WI38 (cell line): ENCODE results near the gene FBXO22.
"Not testable (repeated sequence)": the region's sequence is repeated elsewhere in the genome, so short reads cannot be mapped to it uniquely, and the experiment has no call there.

Experiments
- H3K4me3 ChIP-seq: 2 replicates; pipeline ENCODE4 v1.5.1; 2011; ENCODE audit warnings: low read depth, mild to moderate bottlenecking, control low read depth, low read length
- CTCF ChIP-seq: IDR thresholded peaks from 2 replicates; pipeline ENCODE4 v1.5.1; 2012; ENCODE audit warnings: low read depth, mild to moderate bottlenecking, control low read depth, low read length

The FBXO22 gene

GRCh38 chr15:75867449-75867848 is 36.2 kb upstream of the FBXO22 start:
- no peak for TF ChIP-seq CTCF
- no peak overlapping the region for H3K4me3 ChIP-seq

GRCh38 chr15:75868019-75868418 is 35.7 kb upstream of the FBXO22 start:
- no peak overlapping the region for H3K4me3 ChIP-seq
- TF ChIP-seq CTCF, result no peak

- no peak for TF ChIP-seq CTCF
These were observed 34.2 kb upstream of the FBXO22 start for GRCh38 chr15:75869446-75869845.

GRCh38 chr15:75871589-75871988 is 32.1 kb upstream of the FBXO22 start:
- not testable (repeated sequence) for H3K4me3 ChIP-seq

More at GRCh38 chr15:75869446-75869845, 34.2 kb upstream of the FBXO22 start:
- no peak overlapping the region for H3K4me3 ChIP-seq

- TF ChIP-seq CTCF, result no peak
- H3K4me3 ChIP-seq, result no peak overlapping the region
These were observed 31.2 kb upstream of the FBXO22 start for GRCh38 chr15:75872403-75872990.

GRCh38 chr15:75884041-75884440 is 19.6 kb upstream of the FBXO22 start:
- TF ChIP-seq CTCF, result no peak
- no peak overlapping the region for H3K4me3 ChIP-seq

- TF ChIP-seq CTCF, result no peak
- H3K4me3 ChIP-seq, result no peak overlapping the region
These were observed 16.5 kb upstream of the FBXO22 start for GRCh38 chr15:75887178-75887577.

- TF ChIP-seq CTCF, result no peak
- no peak overlapping the region for H3K4me3 ChIP-seq
These were observed 11.8 kb upstream of the FBXO22 start for GRCh38 chr15:75891895-75892294.
